HepG2 (cell line): Measurements from ENCODE around the gene ALDH18A1. TPM values are rescaled to one million over a fixed set of nuclear protein-coding genes. Genes with fewer than 3 reads are reported as not detected.

Experiments used
- ARID4A ChIP-seq: sonication (generic); formaldehyde crosslinking; IDR thresholded peaks from 2 replicates; pipeline ENCODE4 v1.5.0; 2020; ENCODE audit warnings: mild to moderate bottlenecking, missing genetic modification reagents, borderline replicate concordance
- NR2F6 ChIP-seq, 2 experiments: IDR thresholded peaks; 2 replicates each; pipeline ENCODE4 v1.6.1; 2016; ENCODE audit warnings: antibody characterized with exemption in 1 of 2, mild to moderate bottlenecking in 1 of 2
- SRSF9 ChIP-seq: fragments of 200-400 bp; formaldehyde crosslinking; IDR thresholded peaks from 2 replicates; pipeline ENCODE4 v1.6.1; 2018; ENCODE audit warnings: borderline replicate concordance, mild to moderate bottlenecking, low read depth, low read length; ENCODE audit not compliant: insufficient read depth, poor library complexity, severe bottlenecking
- polyA plus RNA-seq, 8 experiments: library from polyadenylated mRNA; depleted of rRNA in 3 of 8; stranded (reverse) in 7 of 8; unstranded in 1 of 8; fragments of >200 nt; fragmentation: Illumina TruSeq in 4 of 8; extraction: Trizol in 4 of 8; gene quantifications; 2 replicates each; pipeline versions ENCODE4 v1.2.1 to v1.2.3, GENCODE V29; 2011 to 2016; ENCODE audit warnings: low read depth in 4 of 8, missing spikeins in 1 of 8, mixed read lengths in 1 of 8; ENCODE audit not compliant: insufficient read depth in 1 of 8
- total RNA-seq, 5 experiments: library from RNA; depleted of rRNA; stranded (reverse); fragments of >200 nt; fragmentation: Illumina TruSeq; extraction: Trizol; gene quantifications; 2 replicates each; pipeline ENCODE4 v1.2.3, GENCODE V29; 2016; ENCODE audit warnings: low read depth in 1 of 5
- TF ChIP-seq, protein P1 (sequence below), 2 experiments: fragments of 450-650 bp in 1 of 2; sonication (generic) in 1 of 2; formaldehyde crosslinking in 1 of 2; IDR thresholded peaks; 2 replicates each; pipeline versions ENCODE4 v1.6.1 to v1.8.0; 2016 to 2022; ENCODE audit warnings: antibody characterized with exemption in 1 of 2, mild to moderate bottlenecking in 1 of 2, missing genetic modification reagents in 1 of 2

Gene ALDH18A1
- total and polyA plus RNA-seq, 2 of the 13 experiments (the other 11 are each of a cell fraction or from before 2014, with no cell fraction given) = 180 to 263 TPM

GRCh38 chr10:95644901-95645300 lies 11.6 kb downstream of the ALDH18A1 start (continued):
- TF ChIP-seq, protein P1, sequence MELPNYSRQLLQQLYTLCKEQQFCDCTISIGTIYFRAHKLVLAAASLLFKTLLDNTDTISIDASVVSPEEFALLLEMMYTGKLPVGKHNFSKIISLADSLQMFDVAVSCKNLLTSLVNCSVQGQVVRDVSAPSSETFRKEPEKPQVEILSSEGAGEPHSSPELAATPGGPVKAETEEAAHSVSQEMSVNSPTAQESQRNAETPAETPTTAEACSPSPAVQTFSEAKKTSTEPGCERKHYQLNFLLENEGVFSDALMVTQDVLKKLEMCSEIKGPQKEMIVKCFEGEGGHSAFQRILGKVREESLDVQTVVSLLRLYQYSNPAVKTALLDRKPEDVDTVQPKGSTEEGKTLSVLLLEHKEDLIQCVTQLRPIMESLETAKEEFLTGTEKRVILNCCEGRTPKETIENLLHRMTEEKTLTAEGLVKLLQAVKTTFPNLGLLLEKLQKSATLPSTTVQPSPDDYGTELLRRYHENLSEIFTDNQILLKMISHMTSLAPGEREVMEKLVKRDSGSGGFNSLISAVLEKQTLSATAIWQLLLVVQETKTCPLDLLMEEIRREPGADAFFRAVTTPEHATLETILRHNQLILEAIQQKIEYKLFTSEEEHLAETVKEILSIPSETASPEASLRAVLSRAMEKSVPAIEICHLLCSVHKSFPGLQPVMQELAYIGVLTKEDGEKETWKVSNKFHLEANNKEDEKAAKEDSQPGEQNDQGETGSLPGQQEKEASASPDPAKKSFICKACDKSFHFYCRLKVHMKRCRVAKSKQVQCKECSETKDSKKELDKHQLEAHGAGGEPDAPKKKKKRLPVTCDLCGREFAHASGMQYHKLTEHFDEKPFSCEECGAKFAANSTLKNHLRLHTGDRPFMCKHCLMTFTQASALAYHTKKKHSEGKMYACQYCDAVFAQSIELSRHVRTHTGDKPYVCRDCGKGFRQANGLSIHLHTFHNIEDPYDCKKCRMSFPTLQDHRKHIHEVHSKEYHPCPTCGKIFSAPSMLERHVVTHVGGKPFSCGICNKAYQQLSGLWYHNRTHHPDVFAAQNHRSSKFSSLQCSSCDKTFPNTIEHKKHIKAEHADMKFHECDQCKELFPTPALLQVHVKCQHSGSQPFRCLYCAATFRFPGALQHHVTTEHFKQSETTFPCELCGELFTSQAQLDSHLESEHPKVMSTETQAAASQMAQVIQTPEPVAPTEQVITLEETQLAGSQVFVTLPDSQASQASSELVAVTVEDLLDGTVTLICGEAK (IDR thresholded peaks at IDR 0.05) = no peak
- TF ChIP-seq, protein P1 (CRISPR knock-in tag; IDR thresholded peaks at IDR 0.05) = no peak
- TF ChIP-seq SRSF9 (no peak), ARID4A (CRISPR knock-in tag) (no peak), NR2F6 (IDR thresholded peaks at IDR 0.05) (no peak), NR2F6 (CRISPR knock-in tag; IDR thresholded peaks at IDR 0.05) (no peak)
- TF ChIP-seq, all 625 proteins: peak for 0
